Medulla oblongata (tissue), 1 donor: ENCODE data around the gene TOR3A.
A peak's percentile ranks its signal among the peaks of the same experiment; 100 is the strongest.
"Not testable (repeated sequence)": the region's sequence is repeated elsewhere in the genome, so short reads cannot be mapped to it uniquely, and the experiment has no call there.

Source experiments
- DNase-seq: peaks from one replicate; pipeline ENCODE4 v3.0.0-alpha.2; 2015; ENCODE audit errors: extremely low spot score

Gene TOR3A

DNA sequence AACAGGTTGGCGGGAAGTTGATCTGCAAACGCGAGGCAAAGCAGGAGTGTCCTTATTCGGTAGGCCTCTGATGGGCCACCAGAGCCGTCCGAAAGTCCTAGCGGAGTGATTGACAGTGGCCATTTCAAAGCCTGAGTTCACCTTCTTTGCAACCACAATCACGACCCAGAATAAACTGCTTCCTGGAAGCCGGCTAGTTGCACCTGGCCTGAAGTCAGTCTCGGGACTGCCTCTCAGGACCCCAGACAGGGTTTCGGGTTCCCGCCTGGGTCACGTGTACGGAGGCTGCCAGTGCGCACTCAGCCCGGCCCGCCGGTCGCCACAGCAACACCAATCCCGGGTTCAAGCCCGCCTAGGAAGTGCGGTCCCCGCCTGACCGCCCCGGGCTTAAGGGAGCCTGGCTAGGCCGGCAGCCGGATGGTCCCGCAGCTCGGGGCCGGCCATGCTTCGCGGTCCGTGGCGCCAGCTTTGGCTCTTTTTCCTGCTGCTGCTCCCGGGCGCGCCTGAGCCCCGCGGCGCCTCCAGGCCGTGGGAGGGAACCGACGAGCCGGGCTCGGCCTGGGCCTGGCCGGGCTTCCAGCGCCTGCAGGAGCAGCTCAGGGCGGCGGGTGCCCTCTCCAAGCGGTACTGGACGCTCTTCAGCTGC is at the start of gene TOR3A:
Gene TOR3A (plus strand): TSS at position 384 of the 646 bp plus-strand sequence. CDS start 59 bp downstream, at position 443.
- peak; percentile 93 for DNase-seq

GRCh38 chr1:179034720-179035119 is 47.1 kb upstream of the TOR3A start:
- DNase-seq, result no peak

DNA sequence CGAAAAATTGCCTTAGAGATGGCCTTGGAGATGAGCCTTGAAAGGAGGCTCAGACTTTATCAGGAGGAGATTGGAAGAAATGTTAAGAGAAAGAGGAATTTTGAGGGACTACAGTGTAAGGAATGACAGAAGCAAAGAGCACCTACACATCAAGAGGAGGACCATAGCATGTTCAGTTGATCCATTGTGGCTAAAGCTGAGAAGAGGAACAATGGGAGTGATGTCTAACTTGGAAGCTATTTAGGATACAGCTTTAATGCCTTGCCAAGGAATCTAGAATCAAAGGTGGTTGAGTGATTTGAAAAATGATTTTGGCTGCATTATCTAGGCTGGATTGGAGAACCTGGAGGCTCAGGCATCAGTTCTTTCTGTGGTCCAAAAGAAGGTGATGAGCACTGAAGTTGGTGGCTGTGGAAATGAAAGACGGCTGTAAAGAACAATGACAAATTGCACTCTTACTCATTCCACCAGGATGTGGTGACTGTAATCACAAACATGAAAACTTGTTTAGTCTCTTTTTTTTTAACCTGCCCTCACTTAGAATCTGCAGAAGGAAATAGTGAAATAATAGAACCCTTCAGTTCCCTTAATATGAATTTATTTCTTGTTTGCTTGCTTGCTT is 44.9 kb upstream of the TOR3A start:
- no peak for DNase-seq

- no peak for DNase-seq
These were observed 43.2 kb upstream of the TOR3A start for GRCh38 chr1:179038528-179039281.

DNA sequence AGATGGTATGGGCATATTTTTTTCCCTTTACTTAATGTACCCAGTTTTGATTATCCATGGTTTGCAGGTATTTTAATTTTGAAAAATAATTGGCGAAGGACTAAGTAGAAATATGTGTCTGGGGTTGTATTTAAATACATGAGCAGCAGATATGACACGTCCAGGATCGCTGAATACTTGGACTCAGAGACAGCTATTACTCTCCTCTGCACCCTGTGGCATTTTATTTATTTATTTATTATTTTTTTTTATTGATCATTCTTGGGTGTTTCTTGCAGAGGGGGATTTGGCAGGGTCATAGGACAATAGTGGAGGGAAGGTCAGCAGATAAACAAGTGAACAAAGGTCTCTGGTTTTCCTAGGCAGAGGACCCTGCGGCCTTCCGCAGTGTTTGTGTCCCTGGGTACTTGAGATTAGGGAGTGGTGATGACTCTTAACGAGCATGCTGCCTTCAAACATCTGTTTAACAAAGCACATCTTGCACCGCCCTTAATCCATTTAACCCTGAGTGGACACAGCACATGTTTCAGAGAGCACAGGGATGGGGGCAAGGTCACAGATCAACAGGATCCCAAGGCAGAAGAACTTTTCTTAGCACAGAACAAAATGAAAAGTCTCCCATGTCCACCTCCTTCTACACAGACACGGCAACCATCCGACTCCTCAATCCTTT is 42.2 kb upstream of the TOR3A start:
- not testable (repeated sequence) for DNase-seq

DNA sequence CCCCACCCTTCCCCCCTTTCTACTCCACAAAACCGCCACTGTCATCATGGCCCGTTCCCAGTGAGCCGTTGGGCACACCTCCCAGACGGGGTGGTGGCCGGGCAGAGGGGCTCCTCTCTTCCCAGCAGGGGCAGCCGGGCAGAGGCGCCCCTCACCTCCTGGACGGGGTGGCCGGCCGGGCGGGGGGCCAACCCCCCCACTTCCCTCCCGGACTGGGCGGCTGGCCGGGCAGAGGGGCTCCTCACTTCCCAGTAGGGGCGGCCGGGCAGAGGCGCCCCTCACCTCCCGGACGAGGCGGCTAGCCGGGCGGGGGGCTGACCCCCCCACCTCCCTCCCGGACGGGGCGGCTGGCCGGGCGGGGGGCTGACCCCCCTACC is 41.7 kb upstream of the TOR3A start:
- DNase-seq, result not testable (repeated sequence)

- no peak for DNase-seq
These were observed 39.8 kb upstream of the TOR3A start for GRCh38 chr1:179042087-179042486.

- no peak for DNase-seq
These were observed 39.2 kb upstream of the TOR3A start for GRCh38 chr1:179042700-179043099.

DNA sequence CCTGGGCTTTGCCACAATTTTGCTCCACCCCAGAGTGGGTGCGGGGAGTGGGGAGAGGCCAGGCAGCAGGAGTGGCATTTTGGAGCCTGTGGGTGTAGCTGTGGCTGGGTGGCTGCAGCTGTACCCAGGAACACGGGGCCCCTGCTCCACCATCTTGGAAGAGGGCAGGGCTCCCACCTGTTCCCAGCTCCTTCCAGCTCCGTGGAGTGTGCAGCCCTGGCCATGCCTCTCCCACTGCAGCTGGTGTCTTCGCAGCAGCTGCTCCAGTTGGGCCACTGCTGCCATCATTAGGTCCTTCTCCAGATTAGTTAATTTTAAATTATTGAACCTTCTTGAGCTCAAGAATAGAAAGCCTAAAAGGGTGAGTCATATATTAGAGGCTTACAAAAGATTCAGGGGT is 38.6 kb upstream of the TOR3A start:
- no peak for DNase-seq

GRCh38 chr1:179043907-179044306 is 38.0 kb upstream of the TOR3A start:
- no peak for DNase-seq

GRCh38 chr1:179046808-179047635 is 34.8 kb upstream of the TOR3A start:
- no peak for DNase-seq

DNA sequence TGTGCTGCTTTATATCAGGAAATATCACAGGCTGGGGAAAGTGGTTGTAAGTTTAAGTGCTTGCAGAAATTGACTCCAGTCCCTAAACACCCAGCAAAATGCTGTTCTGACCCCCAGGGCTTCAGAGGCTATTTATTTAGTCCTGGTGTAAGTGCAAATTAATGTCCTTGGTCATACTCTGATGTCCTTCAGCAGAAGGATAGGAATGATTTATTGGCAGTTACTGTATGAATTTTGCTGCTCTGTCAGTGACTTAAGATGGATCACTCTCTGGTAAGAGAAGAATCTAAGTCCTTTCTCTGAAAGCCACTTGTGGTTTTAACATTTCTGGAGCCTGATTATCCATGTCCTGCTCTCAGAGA is 34.3 kb upstream of the TOR3A start:
- DNase-seq, result no peak

- no peak for DNase-seq
These were observed 33.3 kb upstream of the TOR3A start for GRCh38 chr1:179048339-179049124.

- DNase-seq, result no peak
These were observed 29.1 kb upstream of the TOR3A start for GRCh38 chr1:179052776-179053175.

DNA sequence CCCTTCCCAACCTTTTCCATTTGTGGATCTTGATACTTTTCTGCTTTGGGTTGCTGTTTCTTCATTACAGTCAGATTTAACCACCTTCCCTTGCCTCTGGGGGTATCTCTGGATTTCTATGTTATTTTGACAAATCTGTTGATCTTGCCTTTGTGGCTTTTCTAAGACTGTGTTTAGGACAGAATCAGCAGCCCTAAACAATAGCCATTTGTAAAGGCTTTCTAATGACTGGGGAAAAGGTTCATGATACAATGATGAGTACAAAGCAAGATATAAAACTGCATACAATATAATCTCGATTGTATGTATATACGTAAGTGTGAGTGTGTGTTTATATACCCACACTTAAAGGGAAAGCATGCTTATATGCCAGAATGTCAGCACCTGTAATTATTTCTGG is 28.4 kb upstream of the TOR3A start:
- peak; percentile 24 for DNase-seq

DNA sequence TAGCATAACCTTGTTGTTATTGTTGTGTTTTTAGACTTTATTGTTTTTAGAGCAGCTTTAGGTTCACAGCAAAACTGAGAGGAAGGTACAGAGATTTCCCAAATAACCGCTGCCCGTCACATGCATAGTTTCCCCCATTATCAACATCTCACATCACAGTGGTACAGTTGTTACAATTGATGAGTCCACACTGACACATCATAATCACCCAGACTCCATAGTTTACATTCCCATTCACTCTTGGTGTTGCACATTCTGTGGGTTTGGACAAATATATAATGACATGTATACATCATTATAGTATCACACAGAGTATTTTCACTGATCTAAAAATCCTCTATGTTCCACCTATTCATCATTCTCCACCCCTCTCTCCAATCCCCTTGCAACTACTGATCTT is 25.9 kb upstream of the TOR3A start:
- no peak for DNase-seq

GRCh38 chr1:179058487-179059483 is 23.1 kb upstream of the TOR3A start:
- DNase-seq, result no peak

- DNase-seq, result no peak
These were observed 20.2 kb upstream of the TOR3A start for GRCh38 chr1:179061360-179062282.
